ENCODE data around the gene HDAC4.

- TF ChIP-seq REST (tag by site-specific recombination; IDR thresholded peaks at IDR 0.05) (no peak), CTCF (tag by site-specific recombination; IDR thresholded peaks at IDR 0.05) (no peak), HOXA7 (CRISPR knock-in tag; IDR thresholded peaks at IDR 0.05; ENCODE audit: borderline replicate concordance) (no peak), PBX3 (CRISPR knock-in tag; IDR thresholded peaks at IDR 0.05) (no peak), SP2 (tag by site-specific recombination; IDR thresholded peaks at IDR 0.05) (no peak), ZNF558 (tag by site-specific recombination; IDR thresholded peaks at IDR 0.05) (no peak)
These were observed 31.8 kb downstream of the HDAC4 start for GRCh38 chr2:239368906-239369552.
